Trophoblast cell (in vitro differentiated cells and primary cell): ENCODE data around the gene HSD17B8.

Experiments
- DNase-seq, 2 donors: peaks; one replicate each; pipeline ENCODE4 v3.0.0-alpha.2; 2016
- H2AFZ ChIP-seq: 2 replicates; pipeline ENCODE4 v1.6.1; 2013; ENCODE audit warnings: low read length, moderate library complexity, mild to moderate bottlenecking; ENCODE audit not compliant: insufficient read depth, poor library complexity
- H2AK5ac ChIP-seq: 2 replicates; pipeline ENCODE4 v1.6.1; 2013; ENCODE audit warnings: mild to moderate bottlenecking, low read length
- H2BK120ac ChIP-seq: 2 replicates; pipeline ENCODE4 v1.6.1; 2013; ENCODE audit warnings: low read length, mild to moderate bottlenecking, moderate library complexity; ENCODE audit not compliant: insufficient read depth, poor library complexity
- H2BK12ac ChIP-seq: 2 replicates; pipeline ENCODE4 v1.6.1; 2013; ENCODE audit warnings: mild to moderate bottlenecking, low read length, moderate library complexity
- H2BK5ac ChIP-seq: 2 replicates; pipeline ENCODE4 v1.6.1; 2013; ENCODE audit warnings: low read length, low read depth, moderate library complexity, mild to moderate bottlenecking; ENCODE audit not compliant: poor library complexity
- H3K14ac ChIP-seq: 2 replicates; pipeline ENCODE4 v1.6.1; 2013; ENCODE audit warnings: mild to moderate bottlenecking, low read length
- H3K18ac ChIP-seq: 2 replicates; pipeline ENCODE4 v1.6.1; 2013; ENCODE audit warnings: mild to moderate bottlenecking, low read length
- H3K23ac ChIP-seq: 2 replicates; pipeline ENCODE4 v1.6.1; 2013; ENCODE audit warnings: low read length
- H3K27ac ChIP-seq: 2 replicates; pipeline ENCODE4 v1.5.1; 2013; ENCODE audit warnings: low read depth, mild to moderate bottlenecking, inconsistent platforms, low read length, moderate library complexity
- H3K27me3 ChIP-seq: 2 replicates; pipeline ENCODE4 v1.6.1; 2013; ENCODE audit warnings: inconsistent platforms, mild to moderate bottlenecking, low read length, moderate library complexity; ENCODE audit not compliant: insufficient read depth
- H3K36me3 ChIP-seq, 2 experiments: 1 replicate in 1 of 2; 2 replicates in 1 of 2; pipeline ENCODE4 v1.6.1; 2013; ENCODE audit warnings: low read length in 2 of 2, mild to moderate bottlenecking in 2 of 2, moderate library complexity in 1 of 2; ENCODE audit not compliant: insufficient read depth in 2 of 2, control insufficient read depth in 1 of 2
- H3K4ac ChIP-seq: 2 replicates; pipeline ENCODE4 v1.6.1; 2013; ENCODE audit warnings: low read depth, mild to moderate bottlenecking, low read length, moderate library complexity
- H3K4me1 ChIP-seq, 2 experiments: 1 replicate in 1 of 2; 2 replicates in 1 of 2; pipeline ENCODE4 v1.6.1; 2013; ENCODE audit warnings: low read length in 2 of 2, mild to moderate bottlenecking in 2 of 2, moderate library complexity in 1 of 2; ENCODE audit not compliant: insufficient read depth in 2 of 2, control insufficient read depth in 1 of 2
- H3K4me2 ChIP-seq: 2 replicates; pipeline ENCODE4 v1.6.1; 2013; ENCODE audit warnings: inconsistent platforms, mild to moderate bottlenecking, low read length, moderate library complexity
- H3K4me3 ChIP-seq: 2 replicates; pipeline ENCODE4 v1.5.1; 2013; ENCODE audit warnings: mild to moderate bottlenecking, low read depth, low read length, inconsistent platforms
- H3K79me1 ChIP-seq: one replicate; pipeline ENCODE4 v1.6.1; 2013; ENCODE audit warnings: low read length
- H3K79me2 ChIP-seq: 2 replicates; pipeline ENCODE4 v1.6.1; 2013; ENCODE audit warnings: low read length, mild to moderate bottlenecking; ENCODE audit not compliant: control insufficient read depth, insufficient read depth, poor library complexity
- H3K9ac ChIP-seq: 2 replicates; pipeline ENCODE4 v1.6.1; 2013; ENCODE audit warnings: mild to moderate bottlenecking, low read length
- H3K9me3 ChIP-seq: 2 replicates; pipeline ENCODE4 v1.6.1; 2013; ENCODE audit warnings: low read depth, mild to moderate bottlenecking, control low read depth, inconsistent platforms, low read length; ENCODE audit not compliant: insufficient read depth
- H4K12ac ChIP-seq: 2 replicates; pipeline ENCODE4 v1.6.1; 2013; ENCODE audit warnings: low read depth, mild to moderate bottlenecking, low read length, moderate library complexity
- H4K8ac ChIP-seq: 2 replicates; pipeline ENCODE4 v1.6.1; 2013; ENCODE audit warnings: low read depth, mild to moderate bottlenecking, low read length, moderate library complexity
- H4K91ac ChIP-seq: one replicate; pipeline ENCODE4 v1.6.1; 2013; ENCODE audit warnings: low read depth, mild to moderate bottlenecking, low read length, moderate library complexity
- WGBS: extraction: QIAGEN DNeasy Blood & Tissue Kit; methylation state at CpG from one replicate; pipeline ENCODE4 v1.1.7; 2013; ENCODE audit warnings: missing lambda C conversion rate; ENCODE audit not compliant: insufficient read length, insufficient coverage; ENCODE audit errors: extremely low coverage; 5-methylcytosine and 5-hydroxymethylcytosine counted together

Gene HSD17B8

DNA sequence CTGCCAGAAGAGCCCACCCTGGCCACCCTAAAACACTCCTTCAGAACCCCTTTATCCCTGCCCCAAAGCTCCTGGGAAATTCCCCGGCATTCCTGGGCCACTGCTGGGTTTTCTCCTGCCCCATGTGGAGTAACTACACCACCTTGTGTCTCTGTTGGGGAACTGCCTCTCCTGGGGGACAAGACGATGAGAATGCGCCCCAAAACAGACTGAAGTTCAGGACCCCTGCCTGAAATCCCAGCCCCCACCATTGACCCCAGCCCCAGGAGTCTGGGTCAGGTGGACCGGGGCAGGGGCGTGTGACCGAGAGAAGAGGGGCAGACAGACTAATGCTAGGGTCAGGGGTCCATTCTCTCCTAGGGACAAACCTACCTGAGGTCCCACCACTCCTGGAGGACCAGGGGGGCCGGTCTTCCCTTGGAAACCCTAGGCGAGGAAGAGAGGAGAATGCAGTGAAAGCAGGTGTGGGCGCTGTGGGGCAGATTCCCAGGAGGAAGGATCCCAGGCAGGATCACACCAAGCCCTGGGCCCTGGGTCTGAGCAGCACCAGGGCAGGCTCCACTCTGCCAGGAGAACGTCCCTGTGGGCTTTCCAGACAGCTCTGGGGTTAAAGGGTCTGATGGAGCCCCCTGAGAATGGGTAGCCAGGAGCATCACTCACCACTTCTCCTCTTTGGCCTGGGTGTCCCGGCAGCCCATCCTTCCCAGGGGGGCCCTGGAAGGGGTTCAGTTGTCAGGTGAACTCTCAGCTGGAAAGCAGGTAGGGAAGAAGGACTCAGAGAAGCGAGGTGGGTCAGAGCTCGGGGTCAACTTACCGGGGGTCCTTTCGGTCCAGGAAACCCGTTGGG lies 31.5 kb upstream of the HSD17B8 start:
- no peak overlapping the region for H3K4me2 ChIP-seq
- no peaks in the 10 kb centered on the region for H3K36me3 ChIP-seq
- no peak overlapping the region for H3K23ac ChIP-seq
- no peak overlapping the region for H2BK5ac ChIP-seq
- H4K8ac ChIP-seq, result no peak overlapping the region
- H3K18ac ChIP-seq, result no peak overlapping the region
- H3K14ac ChIP-seq, result no peak overlapping the region
- H3K4me1 ChIP-seq, result no peaks in the 10 kb centered on the region
- no peak for DNase-seq
- H3K27ac ChIP-seq, result no peak overlapping the region
- no peak overlapping the region for H2AFZ ChIP-seq
- H3K79me1 ChIP-seq, result no peaks in the 10 kb centered on the region
- WGBS, result no CpG with 5 or more reads among the region's 16 CpGs
- no peaks in the 10 kb centered on the region for H3K79me2 ChIP-seq
- no peak overlapping the region for H2BK120ac ChIP-seq
- no peaks in the 10 kb centered on the region for H3K9me3 ChIP-seq
- H4K91ac ChIP-seq, result no peak overlapping the region
- H3K4ac ChIP-seq, result no peak overlapping the region
- H3K9ac ChIP-seq, result no peak overlapping the region
- H2AK5ac ChIP-seq, result no peak overlapping the region
- no peak overlapping the region for H2BK12ac ChIP-seq
- no peaks in the 10 kb centered on the region for H3K27me3 ChIP-seq
- H3K4me3 ChIP-seq, result no peak overlapping the region
- H4K12ac ChIP-seq, result no peak overlapping the region

DNA sequence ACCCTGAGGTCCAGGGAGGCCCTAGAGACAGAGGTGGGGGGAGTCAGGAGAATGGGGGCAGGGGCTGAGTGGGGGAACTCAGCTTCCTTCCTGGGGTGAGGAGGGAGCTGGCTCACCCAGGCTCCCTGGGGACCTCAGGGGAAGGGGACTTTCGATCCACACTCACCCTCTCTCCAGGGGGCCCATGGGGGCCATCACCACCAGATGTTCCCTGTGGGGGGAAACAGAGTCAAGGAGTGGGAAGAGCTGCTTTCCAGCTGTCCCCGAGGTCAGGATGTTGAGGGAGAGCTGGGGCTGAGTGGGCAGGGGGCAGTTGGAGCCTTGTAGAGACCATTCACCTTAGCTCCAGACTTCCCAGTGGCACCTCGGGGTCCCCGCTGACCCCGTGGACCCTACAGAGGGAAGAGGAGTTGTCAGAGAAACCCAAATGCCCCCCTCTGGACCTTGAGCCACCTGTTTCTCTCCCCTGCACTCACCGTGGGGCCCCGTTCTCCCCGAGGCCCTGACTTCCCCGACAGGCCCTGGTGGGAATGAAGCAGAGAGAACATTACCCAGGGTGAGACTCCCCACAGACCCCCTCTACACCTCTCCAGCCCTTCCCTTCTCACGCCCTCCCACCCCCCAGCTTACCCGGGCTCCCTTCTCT lies 30.8 kb upstream of the HSD17B8 start:
- Histone ChIP-seq H3K79me1 (no peaks in the 10 kb centered on the region), H4K91ac (no peak overlapping the region), H4K12ac (no peak overlapping the region), H3K9ac (no peak overlapping the region), H3K23ac (no peak overlapping the region), H3K4me2 (no peak overlapping the region), H3K36me3 (no peaks in the 10 kb centered on the region), H2AFZ (no peak overlapping the region), H3K9me3 (no peaks in the 10 kb centered on the region), H3K4me3 (no peak overlapping the region), H3K27me3 (no peaks in the 10 kb centered on the region), H3K18ac (no peak overlapping the region), H2BK12ac (no peak overlapping the region), H2BK120ac (no peak overlapping the region), H3K79me2 (no peaks in the 10 kb centered on the region), H3K14ac (no peak overlapping the region), H3K27ac (no peak overlapping the region), H2BK5ac (no peak overlapping the region), H3K4me1 (no peaks in the 10 kb centered on the region), H4K8ac (no peak overlapping the region), H2AK5ac (no peak overlapping the region), H3K4ac (no peak overlapping the region)
- DNase-seq, result no peak
- no CpG with 5 or more reads among the region's 11 CpGs for WGBS

DNA sequence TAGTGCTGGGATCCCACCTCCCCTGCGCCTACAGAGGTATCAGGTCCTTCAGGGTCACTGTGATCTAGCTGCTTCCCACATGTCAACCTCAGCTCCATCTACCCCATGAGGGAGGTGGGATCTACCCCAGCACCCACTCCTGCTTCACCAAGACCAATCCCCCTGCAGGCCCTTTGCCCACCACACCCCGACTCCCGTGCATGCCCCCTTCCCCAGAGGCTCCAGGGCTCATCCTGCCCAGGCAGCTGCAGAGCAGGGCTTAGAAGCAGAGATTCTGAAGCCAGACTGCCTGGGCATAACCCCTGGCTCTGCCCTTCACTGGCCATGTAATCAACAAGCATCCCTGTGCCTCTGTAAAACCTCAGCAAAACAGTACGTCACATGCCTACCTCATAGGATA lies 29.7 kb upstream of the HSD17B8 start:
- Histone ChIP-seq H3K4me2 (no peak overlapping the region), H4K91ac (no peak overlapping the region), H3K18ac (no peak overlapping the region), H2BK5ac (no peak overlapping the region), H3K27me3 (no peaks in the 10 kb centered on the region), H3K79me2 (no peaks in the 10 kb centered on the region), H3K4me1 (no peaks in the 10 kb centered on the region), H3K9ac (no peak overlapping the region), H3K9me3 (no peaks in the 10 kb centered on the region), H4K12ac (no peak overlapping the region), H2BK12ac (no peak overlapping the region), H4K8ac (no peak overlapping the region), H2AFZ (no peak overlapping the region), H3K4me3 (no peak overlapping the region), H3K27ac (no peak overlapping the region), H3K4ac (no peak overlapping the region), H3K23ac (no peak overlapping the region), H3K14ac (no peak overlapping the region), H2BK120ac (no peak overlapping the region), H3K36me3 (no peaks in the 10 kb centered on the region), H2AK5ac (no peak overlapping the region), H3K79me1 (no peaks in the 10 kb centered on the region)
- no CpG with 5 or more reads among the region's 4 CpGs for WGBS
- DNase-seq, result no peak

DNA sequence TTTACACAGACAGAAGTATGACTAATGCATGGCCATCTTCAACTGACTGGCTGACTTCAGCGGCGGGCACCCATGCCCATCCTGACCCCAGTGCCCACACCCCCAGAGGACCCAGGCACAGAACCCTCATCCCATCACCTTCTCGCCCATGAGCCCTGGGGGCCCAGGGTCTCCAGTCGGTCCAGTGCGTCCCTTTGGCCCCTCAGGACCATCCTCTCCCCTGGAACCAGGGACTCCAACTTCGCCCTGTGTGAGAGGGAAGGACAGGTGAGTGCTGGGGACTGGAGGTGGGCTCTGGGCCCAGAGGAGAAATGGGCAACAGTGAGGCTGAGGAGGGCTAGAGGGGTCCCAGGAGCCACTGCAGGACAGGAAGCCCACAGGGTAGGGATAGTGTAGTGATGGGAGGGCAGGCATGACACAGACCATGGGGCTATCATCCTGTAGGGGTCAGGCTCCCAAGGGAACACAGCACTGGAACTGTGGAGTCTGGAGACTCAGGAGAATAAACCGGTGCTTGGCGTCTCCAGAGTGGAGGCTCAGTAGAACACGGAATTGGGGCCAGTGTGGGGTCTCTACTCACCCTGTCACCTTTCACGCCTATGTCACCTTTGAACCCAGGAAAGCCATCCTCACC lies 28.9 kb upstream of the HSD17B8 start:
- Histone ChIP-seq H3K18ac (no peak overlapping the region), H3K4me3 (no peak overlapping the region), H3K4ac (no peak overlapping the region), H4K12ac (no peak overlapping the region), H3K27ac (no peak overlapping the region), H3K23ac (no peak overlapping the region), H3K36me3 (no peaks in the 10 kb centered on the region), H4K8ac (no peak overlapping the region), H2AK5ac (no peak overlapping the region), H2BK5ac (no peak overlapping the region), H3K4me2 (no peak overlapping the region), H3K9ac (no peak overlapping the region), H3K4me1 (no peaks in the 10 kb centered on the region), H2BK120ac (no peak overlapping the region), H2BK12ac (no peak overlapping the region), H4K91ac (no peak overlapping the region), H3K79me1 (no peaks in the 10 kb centered on the region), H3K79me2 (no peaks in the 10 kb centered on the region), H3K14ac (no peak overlapping the region), H2AFZ (no peak overlapping the region), H3K27me3 (no peaks in the 10 kb centered on the region), H3K9me3 (no peaks in the 10 kb centered on the region)
- no CpG with 5 or more reads among the region's 10 CpGs for WGBS
- no peak for DNase-seq
